OCI-M1 (cell line): Measurements from ENCODE around the gene BNIPL.

Experiments
- DNase-seq: peaks from one replicate; lab custom pipeline; 2025; lab: John Stamatoyannopoulos, UW

The BNIPL gene

GRCh38 chr1:151036356-151036755 lies at the start of gene BNIPL:
Gene BNIPL, plus strand, starts transcription at chr1:151036586. Its CDS starts 140 bp downstream, at chr1:151036726.
- no peak for DNase-seq

- no peak for DNase-seq
These were observed 48.5 kb upstream of the BNIPL start for GRCh38 chr1:150987924-150988323.

- DNase-seq: no peak
These were observed 43.8 kb upstream of the BNIPL start for GRCh38 chr1:150992626-150993025.

GRCh38 chr1:150994248-150994647 lies 42.1 kb upstream of the BNIPL start:
- DNase-seq: no peak

- DNase-seq: no peak
These were observed 40.9 kb upstream of the BNIPL start for GRCh38 chr1:150995460-150995859.

GRCh38 chr1:150995896-150996295 lies 40.5 kb upstream of the BNIPL start:
- peak; percentile 75 for DNase-seq

- DNase-seq: no peak
These were observed 39.1 kb upstream of the BNIPL start for GRCh38 chr1:150997126-150997872.

GRCh38 chr1:150997949-150998348 lies 38.4 kb upstream of the BNIPL start:
- DNase-seq: no peak

GRCh38 chr1:150999051-150999674 lies 37.2 kb upstream of the BNIPL start:
- no peak for DNase-seq

GRCh38 chr1:150999926-151000325 lies 36.5 kb upstream of the BNIPL start:
- no peak for DNase-seq

GRCh38 chr1:151000408-151000807 lies 36.0 kb upstream of the BNIPL start:
- no peak for DNase-seq

- DNase-seq: no peak
These were observed 34.8 kb upstream of the BNIPL start for GRCh38 chr1:151001602-151002001.

GRCh38 chr1:151002051-151002450 lies 34.3 kb upstream of the BNIPL start:
- DNase-seq: no peak

- no peak for DNase-seq
These were observed 33.8 kb upstream of the BNIPL start for GRCh38 chr1:151002611-151003010.

GRCh38 chr1:151003180-151003579 lies 33.2 kb upstream of the BNIPL start:
- DNase-seq: peak; percentile 39

GRCh38 chr1:151005729-151006319 lies 30.6 kb upstream of the BNIPL start:
- peak; percentile 63 for DNase-seq

GRCh38 chr1:151006327-151007052 lies 29.9 kb upstream of the BNIPL start, which contains the start of gene MINDY1:
Gene MINDY1, minus strand, starts transcription at chr1:151006902. Its CDS starts 4,285 bp downstream, at chr1:151002617.
- DNase-seq: peak; percentile 93

GRCh38 chr1:151007853-151008243 lies 28.5 kb upstream of the BNIPL start:
- no peak for DNase-seq

GRCh38 chr1:151008244-151009205 lies 27.9 kb upstream of the BNIPL start, which contains the start of gene PRUNE1:
Gene PRUNE1, plus strand, starts transcription at chr1:151008449. Its CDS starts 184 bp downstream, at chr1:151008633.
- DNase-seq: peak; percentile 99

- peak; percentile 48 for DNase-seq
These were observed 27.2 kb upstream of the BNIPL start for GRCh38 chr1:151009206-151009587.

GRCh38 chr1:151009674-151010345 lies 26.6 kb upstream of the BNIPL start:
- DNase-seq: no peak
